HepG2 (cell line): Measurements from ENCODE around the gene DMKN. TPM values are rescaled to one million over a fixed set of nuclear protein-coding genes. Genes with fewer than 3 reads are reported as not detected.
A peak's percentile ranks its signal among the peaks of the same experiment; 100 is the strongest.

ENCODE experiments used
- CCDC6 ChIP-seq: sonication (generic); formaldehyde crosslinking; IDR thresholded peaks from 2 replicates; pipeline ENCODE4 v1.8.1; 2022; ENCODE audit warnings: mild to moderate bottlenecking, missing genetic modification reagents, moderate library complexity
- HMGXB4 ChIP-seq, 2 experiments: sonication (generic) in 1 of 2; formaldehyde crosslinking in 1 of 2; IDR thresholded peaks; 2 replicates each; pipeline versions ENCODE4 v1.4.0 to v1.6.1; 2018 to 2020; ENCODE audit warnings: missing genetic modification reagents in 2 of 2, borderline replicate concordance in 1 of 2, low read depth in 1 of 2, mild to moderate bottlenecking in 1 of 2, missing biosample characterization in 1 of 2
- HOMEZ ChIP-seq: IDR thresholded peaks from 2 replicates; pipeline ENCODE4 v1.6.1; 2016; ENCODE audit warnings: low read depth
- NCOA1 ChIP-seq: sonication (generic); formaldehyde crosslinking; IDR thresholded peaks from 2 replicates; pipeline ENCODE4 v1.9.0; 2021; ENCODE audit warnings: missing genetic modification reagents
- RFX1 ChIP-seq: fragments of 450-650 bp; IDR thresholded peaks from 2 replicates; pipeline ENCODE4 v1.6.1; 2017
- RXRA ChIP-seq: sonication (generic); formaldehyde crosslinking; IDR thresholded peaks from 2 replicates; pipeline ENCODE4 v1.5.1; 2020; ENCODE audit warnings: missing genetic modification reagents
- RXRB ChIP-seq: IDR thresholded peaks from 2 replicates; pipeline ENCODE4 v1.6.1; 2016; ENCODE audit warnings: borderline replicate concordance, missing genetic modification reagents, missing compliant biosample characterization
- SIN3A ChIP-seq: IDR thresholded peaks from 2 replicates; pipeline ENCODE4 v1.6.1; 2011; ENCODE audit warnings: low read depth, mild to moderate bottlenecking, control low read depth, low read length, borderline replicate concordance
- SMYD3 ChIP-seq: sonication (generic); formaldehyde crosslinking; IDR thresholded peaks from 2 replicates; pipeline ENCODE4 v1.8.1; 2023; ENCODE audit warnings: mild to moderate bottlenecking, missing genetic modification reagents
- SP1 ChIP-seq, 2 experiments: fragments of 450-650 bp in 1 of 2; sonication (generic) in 1 of 2; formaldehyde crosslinking in 1 of 2; IDR thresholded peaks; 2 replicates each; pipeline versions ENCODE4 v1.4.0 to v1.6.1; 2016 to 2020; ENCODE audit warnings: missing genetic modification reagents in 1 of 2
- TOPORS ChIP-seq: sonication (generic); formaldehyde crosslinking; IDR thresholded peaks from 2 replicates; pipeline ENCODE4 v1.8.0; 2023; ENCODE audit warnings: mild to moderate bottlenecking, missing genetic modification reagents
- ZFP36L1 ChIP-seq: sonication (generic); formaldehyde crosslinking; IDR thresholded peaks from 2 replicates; pipeline ENCODE4 v1.8.0; 2022; ENCODE audit warnings: mild to moderate bottlenecking, missing genetic modification reagents, moderate library complexity
- ZKSCAN8 ChIP-seq: IDR thresholded peaks from 2 replicates; pipeline ENCODE4 v1.6.1; 2016; ENCODE audit warnings: borderline replicate concordance, missing genetic modification reagents, missing compliant biosample characterization
- ZMAT3 ChIP-seq: sonication (generic); formaldehyde crosslinking; conservative IDR thresholded peaks from 2 replicates; pipeline ENCODE4 v1.7.0; 2021; ENCODE audit warnings: missing genetic modification reagents
- ZNF282 ChIP-seq: fragments of 450-650 bp; IDR thresholded peaks from 2 replicates; pipeline ENCODE4 v1.6.1; 2018; ENCODE audit not compliant: partially characterized antibody
- ZNF34 ChIP-seq: sonication (generic); formaldehyde crosslinking; IDR thresholded peaks from 2 replicates; pipeline ENCODE4 v1.4.0; 2020; ENCODE audit warnings: mild to moderate bottlenecking, missing genetic modification reagents, borderline replicate concordance
- ZNF430 ChIP-seq: sonication (generic); formaldehyde crosslinking; IDR thresholded peaks from 2 replicates; pipeline ENCODE4 v1.9.0; 2021; ENCODE audit warnings: mild to moderate bottlenecking, missing genetic modification reagents
- ZNF441 ChIP-seq: sonication (generic); formaldehyde crosslinking; IDR thresholded peaks from 2 replicates; pipeline ENCODE4 v1.7.0; 2021; ENCODE audit warnings: missing genetic modification reagents, borderline replicate concordance
- ZNF577 ChIP-seq: sonication (generic); formaldehyde crosslinking; IDR thresholded peaks from 2 replicates; pipeline ENCODE4 v1.4.0; 2020; ENCODE audit warnings: mild to moderate bottlenecking, low read depth, missing genetic modification reagents, borderline replicate concordance
- ZNF605 ChIP-seq: sonication (generic); formaldehyde crosslinking; IDR thresholded peaks from 2 replicates; pipeline ENCODE4 v1.8.0; 2022; ENCODE audit warnings: mild to moderate bottlenecking, missing genetic modification reagents
- ZNF839 ChIP-seq: sonication (generic); formaldehyde crosslinking; IDR thresholded peaks from 2 replicates; pipeline ENCODE4 v1.4.0; 2020; ENCODE audit warnings: missing genetic modification reagents, mild to moderate bottlenecking, borderline replicate concordance
- ZNF850 ChIP-seq: sonication (generic); formaldehyde crosslinking; conservative IDR thresholded peaks from 2 replicates; pipeline ENCODE4 v1.9.0; 2021; ENCODE audit warnings: mild to moderate bottlenecking, missing genetic modification reagents
- polyA plus RNA-seq, 8 experiments: library from polyadenylated mRNA; depleted of rRNA in 3 of 8; stranded (reverse) in 7 of 8; unstranded in 1 of 8; fragments of >200 nt; fragmentation: Illumina TruSeq in 4 of 8; extraction: Trizol in 4 of 8; gene quantifications; 2 replicates each; pipeline versions ENCODE4 v1.2.1 to v1.2.3, GENCODE V29; 2011 to 2016; ENCODE audit warnings: low read depth in 4 of 8, missing spikeins in 1 of 8, mixed read lengths in 1 of 8; ENCODE audit not compliant: insufficient read depth in 1 of 8
- total RNA-seq, 5 experiments: library from RNA; depleted of rRNA; stranded (reverse); fragments of >200 nt; fragmentation: Illumina TruSeq; extraction: Trizol; gene quantifications; 2 replicates each; pipeline ENCODE4 v1.2.3, GENCODE V29; 2016; ENCODE audit warnings: low read depth in 1 of 5
- TF ChIP-seq, protein P1 (sequence below): sonication (generic); formaldehyde crosslinking; IDR thresholded peaks from 2 replicates; pipeline ENCODE4 v1.4.0; 2020; ENCODE audit warnings: mild to moderate bottlenecking, missing genetic modification reagents

The DMKN gene
- total and polyA plus RNA-seq, 2 of the 13 experiments (the other 11 are each of a cell fraction or from before 2014, with no cell fraction given): 50.8 to 57.1 TPM

GRCh38 chr19:35545855-35546381 lies 32.5 kb upstream of the DMKN start (continued):
- no peak for TF ChIP-seq SP1 (IDR thresholded peaks at IDR 0.05)
- TF ChIP-seq SP1 (CRISPR knock-in tag; IDR thresholded peaks at IDR 0.05): 0 out of 2 replicates have a peak, but pooled peaks have one; percentile 1
- no peak for TF ChIP-seq ZNF839 (CRISPR knock-in tag)
- no peak for TF ChIP-seq RXRA (CRISPR knock-in tag)
- no peak for TF ChIP-seq HOMEZ (CRISPR knock-in tag)
- TF ChIP-seq ZNF441: no peak
- TF ChIP-seq CCDC6 (CRISPR knock-in tag): peak; percentile 3; the same call in 1 of the 2 replicates
- TF ChIP-seq TOPORS (CRISPR knock-in tag): no peak
- TF ChIP-seq SMYD3 (CRISPR knock-in tag): no peak
- TF ChIP-seq, protein P1, sequence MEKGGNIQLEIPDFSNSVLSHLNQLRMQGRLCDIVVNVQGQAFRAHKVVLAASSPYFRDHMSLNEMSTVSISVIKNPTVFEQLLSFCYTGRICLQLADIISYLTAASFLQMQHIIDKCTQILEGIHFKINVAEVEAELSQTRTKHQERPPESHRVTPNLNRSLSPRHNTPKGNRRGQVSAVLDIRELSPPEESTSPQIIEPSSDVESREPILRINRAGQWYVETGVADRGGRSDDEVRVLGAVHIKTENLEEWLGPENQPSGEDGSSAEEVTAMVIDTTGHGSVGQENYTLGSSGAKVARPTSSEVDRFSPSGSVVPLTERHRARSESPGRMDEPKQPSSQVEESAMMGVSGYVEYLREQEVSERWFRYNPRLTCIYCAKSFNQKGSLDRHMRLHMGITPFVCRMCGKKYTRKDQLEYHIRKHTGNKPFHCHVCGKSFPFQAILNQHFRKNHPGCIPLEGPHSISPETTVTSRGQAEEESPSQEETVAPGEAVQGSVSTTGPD (CRISPR knock-in tag): no peak
- TF ChIP-seq ZNF850 (CRISPR knock-in tag): no peak
- TF ChIP-seq SIN3A: no peak
- TF ChIP-seq NCOA1: 0 out of 2 replicates have a peak, but pooled peaks have one; percentile 35
- no peak for TF ChIP-seq ZMAT3 (CRISPR knock-in tag)
- TF ChIP-seq ZNF34 (CRISPR knock-in tag): no peak
- TF ChIP-seq RFX1: no peak
- TF ChIP-seq ZNF605 (CRISPR knock-in tag): peak; percentile 38; the same call in 1 of the 2 replicates
- TF ChIP-seq RXRB (CRISPR knock-in tag): no peak
- TF ChIP-seq ZFP36L1: no peak
- TF ChIP-seq ZNF282: no peak
- TF ChIP-seq HMGXB4 (CRISPR knock-in tag; IDR thresholded peaks at IDR 0.05; ENCODE audit: borderline replicate concordance in 1 of 2, low read depth in 1 of 2): no peak
- TF ChIP-seq ZNF577: no peak
- no peak for TF ChIP-seq ZKSCAN8 (CRISPR knock-in tag)
- no peak for TF ChIP-seq ZNF430 (CRISPR knock-in tag)
